SW480 (cell line): ENCODE results near the gene GPR153.

ENCODE experiments used
- DNase-seq: peaks from one replicate; pipeline ENCODE4 v3.0.0-alpha.2; 2016; ENCODE audit warnings: low spot score

The GPR153 gene

DNA sequence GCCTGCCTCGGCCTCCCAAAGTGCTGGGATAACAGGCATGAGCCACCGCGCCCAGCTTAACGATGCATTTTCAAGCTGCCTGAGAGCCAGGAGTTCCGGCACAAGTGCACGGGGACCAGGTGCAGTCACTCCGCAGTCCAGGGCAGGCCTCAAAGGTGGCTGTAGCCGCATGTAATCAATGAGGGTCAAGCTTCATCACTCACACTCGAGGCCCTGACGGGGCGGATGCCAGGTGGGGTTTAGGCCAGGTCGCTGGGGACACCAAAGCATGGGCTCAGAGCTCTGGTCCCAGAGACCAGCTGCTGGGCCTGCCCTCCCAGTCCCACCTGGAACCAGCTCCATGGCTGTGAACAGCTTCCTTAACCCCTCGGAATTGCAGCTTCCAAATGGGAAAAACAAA is 26.1 kb upstream of the GPR153 start:
- no peak for DNase-seq

DNA sequence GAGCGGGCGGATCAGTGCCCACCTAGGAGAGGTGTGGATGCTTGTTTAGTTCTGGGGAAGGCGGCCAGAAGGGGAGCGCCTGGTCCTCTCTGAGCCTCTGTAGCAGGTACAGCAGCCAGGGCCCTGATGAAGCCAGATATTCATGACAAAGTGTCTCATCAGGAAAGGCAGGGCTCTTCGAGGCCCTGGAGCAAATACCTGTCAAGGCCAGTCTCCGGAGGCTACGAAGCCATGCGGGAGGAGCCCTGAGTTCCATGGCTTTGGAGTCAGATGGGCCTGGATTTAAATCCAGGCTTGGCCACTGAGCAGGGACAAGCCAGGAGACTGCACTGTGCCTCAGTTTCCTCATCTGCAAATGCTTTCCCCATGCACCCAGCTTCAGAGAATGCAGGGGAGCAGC is 25.4 kb upstream of the GPR153 start:
- DNase-seq, result no peak

DNA sequence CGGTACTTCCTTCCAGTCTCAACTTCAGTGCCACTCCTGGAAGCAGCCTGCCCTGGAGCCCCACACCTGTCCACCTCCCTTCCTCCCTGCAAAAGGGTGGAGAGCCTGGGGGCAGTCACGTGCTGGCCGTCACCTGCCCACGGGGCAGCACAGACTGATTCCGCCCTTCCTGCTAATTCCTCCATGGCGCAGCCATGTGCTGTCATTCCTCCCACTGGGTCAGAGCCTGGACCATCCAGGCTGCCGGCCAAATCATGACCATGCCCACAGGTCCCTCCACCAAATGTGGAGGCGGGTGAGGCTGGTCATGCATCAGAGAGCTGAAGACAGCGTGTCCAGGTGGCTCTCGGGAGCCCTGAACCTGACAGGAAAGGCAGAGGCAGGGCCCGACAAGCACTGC is 24.4 kb upstream of the GPR153 start:
- DNase-seq, result no peak

DNA sequence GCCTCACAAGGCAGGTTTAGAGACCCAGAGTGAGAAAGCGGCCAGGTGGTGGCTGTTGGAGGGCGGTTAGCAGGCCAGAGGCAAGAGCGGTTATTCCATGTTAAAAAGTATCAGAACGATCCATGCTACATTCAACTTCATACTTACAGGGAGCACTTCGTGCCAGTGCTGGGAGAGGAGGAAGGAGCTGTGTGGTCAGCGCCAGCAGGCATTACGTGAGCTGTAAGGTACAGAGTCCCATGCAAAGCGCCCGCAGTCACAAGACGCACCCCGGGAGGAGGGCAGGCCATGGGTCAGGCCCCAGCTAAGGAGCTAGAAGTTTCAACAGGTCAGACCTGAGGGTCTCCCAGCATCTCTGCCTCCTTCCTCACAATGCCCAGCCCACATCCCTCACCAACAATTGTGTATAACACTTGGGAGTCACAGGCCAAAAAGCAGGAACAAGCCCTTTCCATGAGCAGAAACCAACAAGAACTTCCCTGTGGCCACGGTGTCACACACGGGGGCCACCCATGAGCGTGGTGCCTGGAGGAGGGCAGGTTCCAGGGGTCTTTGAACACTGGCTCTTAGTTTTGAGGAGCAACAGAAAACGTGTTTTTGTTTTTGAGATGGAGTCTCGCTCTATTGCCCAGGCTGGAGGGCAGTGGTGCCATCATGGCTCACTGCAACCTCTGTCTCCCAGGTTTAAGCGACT is 21.8 kb upstream of the GPR153 start:
- no peak for DNase-seq

DNA sequence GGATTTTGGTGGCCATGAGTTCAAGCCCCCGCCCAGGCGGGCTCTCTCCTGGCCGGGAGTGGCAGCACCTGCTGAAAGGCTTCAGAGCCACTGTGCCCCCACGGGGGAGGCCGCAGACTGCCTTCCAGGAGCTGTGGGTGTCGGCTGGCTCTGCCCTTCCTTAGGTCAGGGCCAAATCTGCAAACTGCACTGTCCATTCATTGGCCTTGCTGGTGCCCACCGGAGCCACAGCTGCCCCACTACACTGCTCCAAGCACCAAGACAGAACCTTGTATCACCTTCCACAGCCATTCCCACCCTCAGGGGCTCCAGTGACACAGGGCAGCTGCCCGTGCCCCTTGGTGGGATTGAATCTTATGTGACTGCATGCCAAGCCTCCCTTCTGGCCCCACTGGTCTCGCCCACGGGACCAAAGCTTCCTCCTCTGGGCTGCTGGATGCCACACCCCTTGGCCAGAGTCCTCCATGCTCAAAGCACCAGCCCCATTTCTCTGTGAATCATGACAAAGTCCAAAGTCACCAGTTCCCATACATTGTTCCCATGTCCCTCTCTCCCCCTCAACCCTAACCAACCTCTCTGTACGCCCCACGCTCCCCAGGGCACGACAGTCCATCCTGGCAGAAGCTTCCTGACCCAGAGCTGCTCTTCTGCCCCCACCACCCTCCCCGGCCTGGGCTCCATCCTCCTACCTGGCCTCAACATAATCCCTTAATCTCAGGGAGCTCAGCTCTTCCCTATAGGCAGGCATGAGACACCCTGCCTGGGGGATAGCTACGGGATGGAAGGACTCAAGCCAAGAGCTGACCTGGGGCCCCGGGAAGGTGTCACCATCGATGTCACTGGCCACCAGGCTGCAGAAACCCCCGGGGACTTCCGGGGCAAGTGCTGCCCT is 20.9 kb upstream of the GPR153 start:
- DNase-seq, result peak; percentile 38

DNA sequence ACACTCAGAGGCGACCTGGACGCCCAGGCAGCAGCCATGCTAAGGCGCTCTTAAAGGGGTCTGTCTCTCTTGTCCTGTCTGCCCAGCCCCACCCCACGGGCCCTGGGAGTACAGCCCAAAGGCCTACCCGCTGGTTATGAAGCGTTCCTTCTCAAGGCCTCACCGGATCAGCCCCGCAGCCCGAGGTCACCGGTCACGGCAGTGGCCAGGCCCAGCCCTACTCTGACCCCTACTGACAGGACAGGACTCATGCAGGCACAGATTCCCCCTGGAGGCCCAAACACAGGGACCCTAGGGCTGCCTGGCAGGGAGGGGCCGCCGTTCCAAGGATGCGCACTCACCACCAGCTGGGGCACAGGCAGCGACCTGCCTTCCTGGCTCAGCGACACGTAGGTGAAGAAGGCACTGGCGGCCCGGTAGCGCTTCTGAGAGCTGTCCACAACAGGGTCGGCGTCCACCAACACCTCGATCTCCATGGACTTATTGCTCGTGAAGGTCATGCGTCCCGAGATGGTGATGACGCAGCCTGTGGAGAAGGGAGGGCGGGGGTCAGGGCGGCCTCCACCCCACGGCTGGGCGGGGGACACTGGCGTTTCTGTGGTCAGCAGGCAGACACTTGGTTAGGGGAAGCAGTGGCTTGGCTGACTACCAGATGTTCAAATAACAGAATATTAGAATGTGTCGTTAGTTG is 20.0 kb upstream of the GPR153 start:
- no peak for DNase-seq

DNA sequence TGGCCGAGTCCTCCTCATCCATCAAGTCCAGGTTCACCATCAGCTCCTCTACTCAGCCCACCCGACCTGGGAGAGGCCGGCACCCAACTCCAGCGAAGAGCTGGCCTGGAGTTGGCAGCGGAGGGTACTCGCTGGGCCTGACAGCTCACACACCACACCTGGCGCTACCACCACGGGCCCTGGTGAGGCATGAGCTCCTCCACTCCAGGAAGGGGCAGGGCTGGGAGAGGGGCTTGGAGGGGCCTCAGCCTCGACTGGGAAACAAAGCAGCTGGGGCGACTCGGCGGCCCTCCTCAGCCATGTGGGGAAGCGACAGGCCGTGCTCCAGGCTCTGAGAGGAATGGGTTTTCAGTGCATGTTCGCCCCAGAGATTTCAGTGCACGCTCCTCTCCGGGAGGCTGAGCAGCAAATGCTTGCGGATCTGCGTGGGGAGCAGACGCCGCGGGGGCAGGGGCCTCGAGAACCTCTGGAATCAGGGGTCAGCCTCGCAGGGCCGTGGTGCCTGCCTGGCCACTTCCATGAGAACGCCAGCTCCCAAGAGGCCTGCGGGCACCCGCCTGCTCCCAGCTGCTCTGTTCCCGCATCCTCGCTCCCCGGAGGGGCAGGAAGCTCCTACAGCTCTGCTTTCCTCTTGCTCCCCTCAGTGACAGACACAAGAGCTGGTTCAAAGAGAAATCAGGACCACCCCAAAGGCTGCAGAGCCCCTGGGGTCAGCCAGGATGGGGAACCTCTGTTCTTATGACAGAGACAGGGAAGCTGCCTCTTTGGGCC is 18.9 kb upstream of the GPR153 start:
- DNase-seq, result no peak

DNA sequence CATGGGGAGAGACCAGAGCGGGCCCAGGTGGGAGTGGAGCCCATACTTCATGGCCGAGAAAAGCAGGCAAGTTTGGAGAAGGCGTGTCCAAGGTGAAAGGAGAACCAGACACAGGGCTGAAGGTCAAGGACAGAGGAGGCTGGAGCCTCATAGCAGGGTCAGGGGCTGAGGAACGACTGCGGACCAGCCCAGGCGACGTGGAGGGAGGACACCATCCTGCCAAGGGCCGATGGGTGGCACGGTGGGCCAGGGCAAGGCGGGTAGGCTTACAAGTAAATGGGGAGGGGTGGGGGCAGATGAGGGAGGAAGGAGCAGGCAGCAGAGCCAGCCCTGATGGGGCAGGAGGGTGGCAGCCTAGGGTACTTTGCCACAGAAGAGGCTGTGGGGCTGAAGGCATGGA is 18.2 kb upstream of the GPR153 start:
- DNase-seq, result no peak

DNA sequence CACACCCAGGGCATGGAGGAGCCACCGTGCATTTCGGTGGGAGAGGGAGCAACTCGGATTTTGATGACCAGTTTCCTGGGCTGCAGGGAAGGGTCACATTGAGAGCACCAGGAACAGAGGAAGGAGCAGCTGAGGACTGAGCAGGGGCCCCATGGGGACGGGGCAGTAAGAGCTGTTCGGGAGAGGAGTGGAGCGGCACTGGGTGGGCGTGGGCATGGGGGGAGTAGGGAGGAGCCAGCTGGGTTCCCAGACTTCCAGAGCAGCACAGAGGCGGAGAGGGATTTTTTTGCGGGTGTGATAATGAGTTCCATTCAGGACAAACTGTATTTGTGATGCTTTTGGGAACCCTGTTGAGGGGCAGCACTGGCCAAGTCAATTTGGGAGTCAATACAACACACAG is 17.4 kb upstream of the GPR153 start:
- no peak for DNase-seq

DNA sequence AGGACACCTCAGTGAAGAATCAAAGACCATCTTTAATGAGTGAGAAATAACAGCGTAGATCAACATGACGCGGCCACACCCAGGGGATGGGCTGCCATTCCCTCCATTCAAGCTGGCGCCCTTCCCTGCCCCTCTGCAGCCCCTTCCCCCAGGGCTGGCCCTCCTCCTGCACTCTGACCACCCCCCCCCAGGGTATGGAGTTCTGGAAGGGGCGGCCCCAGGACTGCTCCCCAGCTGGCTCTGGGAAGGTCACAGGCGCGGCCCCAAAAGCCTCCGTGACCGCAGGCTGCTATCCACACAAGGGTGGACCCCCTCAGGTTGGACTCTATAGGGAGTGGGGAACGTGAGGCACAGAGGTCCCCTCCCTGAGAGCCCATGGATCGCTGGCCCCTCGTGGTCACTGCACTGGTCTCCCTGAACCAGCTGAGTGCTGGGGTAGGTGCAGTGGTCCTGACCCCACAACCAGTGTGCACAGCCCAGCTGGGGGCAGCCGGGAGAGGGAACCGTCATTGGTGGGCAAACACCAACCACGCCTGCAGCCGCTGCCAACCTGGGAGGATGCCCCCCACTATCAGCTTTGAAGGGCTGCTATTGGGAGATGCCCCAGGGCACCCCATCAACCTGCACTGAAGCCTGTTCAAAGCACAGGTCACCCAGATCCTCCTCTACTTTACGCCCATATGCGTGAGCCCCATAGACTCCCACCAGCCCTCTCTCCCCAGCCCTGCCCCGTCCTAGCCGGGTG is 16.1 kb upstream of the GPR153 start:
- no peak for DNase-seq

DNA sequence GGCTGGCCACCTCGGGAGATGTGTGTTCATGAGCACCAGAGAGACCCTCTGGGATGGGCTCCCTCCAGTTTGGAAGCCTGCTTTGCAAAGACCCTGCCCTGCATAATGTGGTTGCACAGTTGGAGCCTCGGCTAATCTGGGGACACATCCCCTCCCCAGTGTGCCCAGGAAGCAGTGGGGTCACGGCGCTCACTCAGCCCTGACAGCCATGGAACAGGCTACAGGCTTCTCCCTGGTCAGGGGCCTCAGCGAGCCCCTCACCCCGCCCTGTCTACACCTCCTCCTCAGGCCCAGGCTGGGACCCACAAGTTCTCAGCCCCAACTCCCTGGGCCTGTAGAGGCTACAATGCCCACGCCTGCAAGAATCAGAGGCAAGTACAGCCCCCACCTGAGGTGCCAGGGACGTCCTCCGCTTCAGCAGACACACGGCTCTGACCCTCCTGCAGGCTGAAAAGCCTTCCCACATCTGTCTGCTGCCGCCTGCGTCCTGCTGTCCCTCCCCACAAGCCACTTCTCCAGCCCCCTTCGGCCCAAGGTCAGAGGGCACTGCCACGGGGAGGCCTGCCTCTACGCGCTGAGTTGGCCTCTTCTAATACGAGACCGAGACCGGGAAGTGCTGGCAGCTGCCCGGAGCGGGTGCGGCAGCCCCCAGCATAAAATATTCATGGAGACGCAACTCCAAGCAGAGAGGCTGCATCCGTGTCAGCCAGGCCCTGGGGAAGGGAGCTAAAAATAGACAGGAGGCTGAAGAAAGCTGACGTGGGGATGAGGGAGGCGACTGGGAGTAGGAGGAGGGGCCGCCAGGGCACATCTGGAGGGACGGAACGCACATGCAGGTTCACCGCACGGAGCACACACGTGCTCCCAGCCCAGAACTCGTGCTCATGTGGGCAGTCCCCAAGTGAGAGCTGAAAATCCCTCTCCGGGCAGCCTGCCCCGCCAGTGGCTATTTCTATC is 15.2 kb upstream of the GPR153 start:
- DNase-seq, result no peak

DNA sequence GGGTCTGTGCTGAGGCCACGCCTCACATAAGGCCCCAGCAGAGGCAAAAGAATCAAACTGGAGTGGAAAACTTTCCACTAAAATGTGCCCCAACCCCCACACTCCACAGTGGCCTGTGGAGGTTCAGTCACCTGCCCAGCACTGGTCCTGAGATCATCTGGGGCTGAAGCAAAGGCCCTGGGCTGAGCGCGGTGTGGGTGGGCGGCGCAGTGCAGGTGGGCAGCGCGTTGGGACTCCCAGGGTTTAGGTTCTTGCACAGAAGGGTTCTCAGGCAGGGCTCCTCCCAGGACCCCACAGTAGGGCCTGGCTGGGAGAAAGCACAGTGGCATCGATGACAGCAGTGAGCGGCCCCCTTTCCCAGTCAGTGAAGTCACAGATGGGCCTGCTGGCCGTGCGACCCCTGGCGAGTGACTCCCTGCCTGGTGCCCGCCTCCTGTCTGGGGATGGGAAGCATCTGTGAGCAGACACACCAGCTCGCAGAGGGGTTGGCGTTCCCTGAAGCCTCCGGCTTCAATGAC is 13.8 kb upstream of the GPR153 start:
- DNase-seq, result no peak

DNA sequence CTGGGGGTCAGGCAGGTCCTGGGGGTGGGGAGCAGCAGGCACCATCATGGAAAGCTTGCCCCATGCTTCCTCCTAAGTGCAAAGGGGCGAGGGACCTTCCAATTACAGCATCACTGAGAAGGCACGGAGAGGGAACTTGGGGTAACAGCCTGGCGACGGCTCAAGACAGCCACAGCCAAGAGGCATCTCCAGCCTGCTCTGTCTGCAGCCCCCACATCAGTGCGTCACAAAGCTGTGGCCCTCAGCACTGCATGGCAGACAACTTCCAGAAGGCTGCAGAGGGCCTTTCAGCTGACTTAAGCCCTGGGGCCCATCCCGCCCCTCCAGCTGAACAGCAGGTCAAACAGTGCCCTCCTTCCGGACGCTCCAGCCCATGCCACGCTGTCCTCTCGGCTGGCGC is 13.2 kb upstream of the GPR153 start:
- no peak for DNase-seq

DNA sequence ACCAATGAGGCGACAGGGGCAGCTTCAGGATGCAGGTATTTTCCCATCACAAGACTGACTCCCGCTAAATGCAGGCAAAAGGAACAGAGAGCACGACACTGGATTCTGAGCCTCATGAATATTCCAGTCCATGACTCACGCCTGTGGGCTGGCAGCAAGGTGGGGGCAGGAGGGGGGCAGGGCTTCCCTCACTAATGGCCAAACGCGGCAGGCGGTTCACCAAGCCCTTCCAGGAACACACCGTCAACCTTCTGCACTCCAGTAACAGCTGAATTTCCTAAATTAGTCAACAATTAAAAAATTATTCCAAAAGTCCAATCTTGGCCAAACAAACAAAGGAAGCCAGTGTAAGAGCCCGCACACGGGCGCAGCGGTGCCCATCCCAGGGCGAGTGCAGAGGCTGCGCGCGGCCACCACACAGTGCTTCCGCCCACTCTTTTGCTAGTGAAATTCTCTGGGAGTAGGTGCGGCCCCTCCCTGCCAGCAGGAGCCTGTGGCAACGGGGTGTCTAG is 12.5 kb upstream of the GPR153 start:
- peak; percentile 92 for DNase-seq

DNA sequence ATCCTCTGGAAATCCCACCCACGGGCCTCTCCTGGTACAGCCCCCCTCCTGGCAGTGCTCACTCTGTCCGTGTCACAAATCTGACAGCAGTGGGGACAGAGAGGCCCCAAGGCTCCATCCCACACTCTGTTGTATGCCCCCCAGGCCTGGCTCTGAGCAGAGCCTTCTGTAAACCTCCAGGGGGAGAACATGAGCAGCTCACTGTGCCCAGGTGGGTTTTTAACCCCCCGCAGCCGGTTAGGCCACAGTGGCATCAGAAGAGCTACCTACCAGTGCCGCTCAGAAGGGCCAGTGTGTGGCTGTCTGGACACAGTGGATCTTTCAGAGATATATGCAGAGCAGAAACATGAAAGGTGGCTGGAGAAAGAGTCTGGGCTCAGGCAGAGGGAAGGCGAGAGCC is 12.0 kb upstream of the GPR153 start:
- peak; percentile 34 for DNase-seq

DNA sequence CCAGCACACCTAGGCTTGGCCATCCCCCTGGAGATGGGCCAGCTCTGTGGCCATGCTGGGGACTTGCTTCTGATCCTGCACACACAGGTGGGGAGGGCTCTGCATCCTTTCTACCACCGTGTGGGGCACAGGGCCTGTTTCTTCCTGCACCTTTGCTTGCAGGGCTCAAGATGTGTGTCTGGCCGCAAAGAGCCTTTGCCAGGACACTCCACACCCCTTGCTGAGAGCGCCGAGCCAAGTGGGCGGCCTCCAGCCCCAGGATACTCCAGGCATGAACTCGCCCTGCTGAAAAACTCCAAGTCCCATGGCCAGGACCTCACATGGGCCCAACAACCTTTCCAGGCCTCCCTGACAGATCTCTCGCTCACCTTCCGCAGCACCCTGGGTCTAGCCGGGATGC is 11.6 kb upstream of the GPR153 start:
- DNase-seq, result no peak

DNA sequence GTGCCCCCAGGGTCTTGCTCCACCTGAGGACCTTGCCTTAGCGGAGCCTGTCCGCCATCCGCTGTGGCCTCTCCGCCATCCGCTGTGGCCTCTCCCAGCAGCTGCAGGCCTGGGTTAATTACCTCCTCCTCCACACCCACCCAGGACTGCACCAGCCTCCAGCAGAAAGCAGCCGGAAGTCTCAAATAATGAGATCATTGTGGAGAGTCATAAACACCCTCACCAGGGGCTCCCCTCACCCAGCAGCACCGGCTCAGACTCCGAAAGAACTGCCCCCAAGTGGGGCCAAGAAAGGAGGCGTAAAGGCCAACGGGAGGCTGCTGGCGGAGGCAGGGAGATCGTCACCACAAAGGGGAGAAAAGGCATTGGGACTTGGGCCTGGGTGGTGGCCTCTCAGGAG is 10.7 kb upstream of the GPR153 start:
- peak; percentile 81 for DNase-seq

DNA sequence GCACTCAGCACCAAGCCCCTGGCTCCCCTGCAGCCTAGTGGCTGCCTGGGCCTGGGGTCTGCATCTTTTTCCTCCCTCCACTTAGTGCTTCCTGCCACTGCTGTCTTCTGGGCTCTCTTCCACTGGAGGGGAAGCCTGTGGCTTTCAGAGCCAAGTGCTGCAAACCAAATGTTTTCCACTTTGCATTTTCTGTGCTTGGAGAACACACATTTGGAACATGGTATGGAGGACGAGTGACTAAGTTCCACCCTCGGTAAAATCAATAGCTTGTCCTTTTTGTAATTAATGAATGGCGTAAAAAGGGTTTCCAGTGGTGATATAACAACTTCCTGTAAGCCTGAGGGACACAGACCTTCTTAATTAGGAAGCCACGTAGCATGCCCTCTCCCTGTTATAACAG is 10.1 kb upstream of the GPR153 start:
- no peak for DNase-seq

DNA sequence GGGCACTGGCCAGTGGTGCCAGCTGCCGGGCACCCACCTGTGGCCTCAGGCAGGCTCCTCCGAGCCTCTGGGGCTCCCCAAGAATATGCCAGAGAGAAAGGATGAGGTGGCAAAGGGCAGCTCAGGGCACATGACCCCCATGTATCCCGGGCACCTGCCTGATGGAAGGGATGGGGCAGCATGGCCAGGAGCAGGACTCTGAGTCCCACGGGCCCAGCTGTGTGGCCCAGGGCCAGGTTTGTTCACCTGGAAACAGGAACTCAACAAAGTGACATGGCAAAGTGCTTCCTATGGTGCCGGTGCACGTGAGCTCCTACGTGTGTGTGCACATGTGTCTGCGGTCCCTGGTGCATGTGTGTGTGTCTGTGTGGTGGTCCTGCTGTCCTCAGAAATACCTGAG is 9.5 kb upstream of the GPR153 start:
- DNase-seq, result no peak
